Stimulated activated CD4-positive, alpha-beta T cell treated with anti-CD3 and anti-CD28 coated beads, Interleukin-4, amount 100 ng/mL, for 24 hours (primary cell): ENCODE measurements around the gene PIP4K2A.
A peak's percentile ranks its signal among the peaks of the same experiment; 100 is the strongest.

ENCODE experiments used
- DNase-seq: peaks from one replicate; pipeline ENCODE4 v3.0.0-alpha.2; 2020

The PIP4K2A gene

GRCh38 chr10:22615819-22616499 lies 98.4 kb downstream of the PIP4K2A start:
- no peak for DNase-seq

GRCh38 chr10:22615101-22615500 lies 99.3 kb downstream of the PIP4K2A start:
- DNase-seq, result no peak

- no peak for DNase-seq
Measured at GRCh38 chr10:22613011-22613410, 101.4 kb downstream of the PIP4K2A start.

- no peak for DNase-seq
Measured at GRCh38 chr10:22612318-22612717, 102.1 kb downstream of the PIP4K2A start.

- DNase-seq, result peak; percentile 74
Measured at GRCh38 chr10:22611425-22612115, 102.8 kb downstream of the PIP4K2A start.

- no peak for DNase-seq
Measured at GRCh38 chr10:22610610-22611009, 103.8 kb downstream of the PIP4K2A start.

GRCh38 chr10:22609719-22610465 lies 104.5 kb downstream of the PIP4K2A start:
- no peak for DNase-seq

- no peak for DNase-seq
Measured at GRCh38 chr10:22609251-22609650, 105.1 kb downstream of the PIP4K2A start.

GRCh38 chr10:22607261-22607660 lies 107.1 kb downstream of the PIP4K2A start:
- DNase-seq, result no peak

- no peak for DNase-seq
Measured at GRCh38 chr10:22606164-22606614, 108.2 kb downstream of the PIP4K2A start.

GRCh38 chr10:22605168-22605567 lies 109.2 kb downstream of the PIP4K2A start:
- no peak for DNase-seq

- DNase-seq, result no peak
Measured at GRCh38 chr10:22604344-22605126, 109.8 kb downstream of the PIP4K2A start.

- DNase-seq, result no peak
Measured at GRCh38 chr10:22603581-22603980, 110.8 kb downstream of the PIP4K2A start.

- DNase-seq, result no peak
Measured at GRCh38 chr10:22601618-22602017, 112.8 kb downstream of the PIP4K2A start.

- no peak for DNase-seq
Measured at GRCh38 chr10:22599636-22600228, 114.6 kb downstream of the PIP4K2A start.

- DNase-seq, result no peak
Measured at GRCh38 chr10:22599048-22599561, 115.3 kb downstream of the PIP4K2A start.

- no peak for DNase-seq
Measured at GRCh38 chr10:22598478-22598877, 115.9 kb downstream of the PIP4K2A start.

GRCh38 chr10:22597138-22597537 lies 117.2 kb downstream of the PIP4K2A start:
- no peak for DNase-seq

GRCh38 chr10:22593636-22594198 lies 120.7 kb downstream of the PIP4K2A start:
- DNase-seq, result no peak

GRCh38 chr10:22593026-22593425 lies 121.4 kb downstream of the PIP4K2A start:
- DNase-seq, result no peak

GRCh38 chr10:22589851-22590514 lies 124.4 kb downstream of the PIP4K2A start:
- DNase-seq, result no peak
